GM12878 (cell line): ENCODE data around the gene PHRF1. TPM values are rescaled to one million over a fixed set of nuclear protein-coding genes. Genes with fewer than 3 reads are reported as not detected.

ENCODE experiments used
- E2F8 ChIP-seq: fragments of 450-650 bp; IDR thresholded peaks from 2 replicates; pipeline ENCODE4 v1.6.1; 2018; ENCODE audit warnings: mild to moderate bottlenecking, low read depth, moderate library complexity; ENCODE audit not compliant: partially characterized antibody
- ELK1 ChIP-seq: IDR thresholded peaks from 2 replicates; pipeline ENCODE4 v1.6.1; 2012; ENCODE audit warnings: low read depth, low read length, improper control_type of control experiment
- IRF4 ChIP-seq: IDR thresholded peaks from 2 replicates; pipeline ENCODE4 v1.6.1; 2011; ENCODE audit warnings: low read depth, low read length
- MLLT1 ChIP-seq: fragments of 450-650 bp; IDR thresholded peaks from 2 replicates; pipeline ENCODE4 v1.6.1; 2016; ENCODE audit warnings: mild to moderate bottlenecking
- MYB ChIP-seq: fragments of 150-350 bp; IDR thresholded peaks from 2 replicates; pipeline ENCODE4 v1.6.1; 2014; ENCODE audit warnings: mild to moderate bottlenecking, low read depth, low read length, borderline replicate concordance
- NFYA ChIP-seq: IDR thresholded peaks from 2 replicates; pipeline ENCODE4 v1.6.1; 2011; ENCODE audit warnings: low read depth, mild to moderate bottlenecking, low read length, improper control_type of control experiment, borderline replicate concordance
- NKRF ChIP-seq: fragments of 450-650 bp; conservative IDR thresholded peaks from 2 replicates; pipeline ENCODE4 v1.6.1; 2017; ENCODE audit warnings: mild to moderate bottlenecking, moderate library complexity
- PML ChIP-seq: IDR thresholded peaks from 2 replicates; pipeline ENCODE4 v1.6.1; 2012; ENCODE audit warnings: low read length, inconsistent platforms
- USF1 ChIP-seq: IDR thresholded peaks from 2 replicates; pipeline ENCODE4 v1.6.1; 2011; ENCODE audit warnings: borderline replicate concordance, low read depth, mild to moderate bottlenecking, moderate library complexity, mixed read lengths, low read length; ENCODE audit not compliant: insufficient read depth; ENCODE audit errors: extremely low read length
- polyA plus RNA-seq, 11 experiments: library from polyadenylated mRNA; depleted of rRNA in 4 of 11; unstranded in 6 of 11; stranded (reverse) in 5 of 11; fragments of >200 nt; fragmentation: Nextera tagmentation in 4 of 11; fragmentation: Illumina TruSeq in 1 of 11; extraction: Ambion mirVana in 4 of 11; extraction: Trizol in 1 of 11; gene quantifications; 1 replicate in 1 of 11; 2 replicates in 10 of 11; pipeline versions ENCODE4 v1.2.1 to v1.2.3, GENCODE V29; 2011 to 2016; ENCODE audit warnings: inconsistent platforms in 2 of 11, missing spikeins in 2 of 11, low read depth in 1 of 11
- total RNA-seq, 4 experiments: library from RNA; depleted of rRNA in 3 of 4; stranded (reverse); fragments of >200 nt in 3 of 4; fragmentation: Illumina TruSeq in 1 of 4; extraction: Trizol in 1 of 4; gene quantifications; 2 replicates each; pipeline versions ENCODE4 v1.2.1 to v1.2.3, GENCODE V29; 2013 to 2021

The PHRF1 gene
- total and polyA plus RNA-seq, 10 of the 15 experiments (the other 5 are each of a cell fraction or from before 2014, with no cell fraction given), result 0.13 to 43.5 (median 15.1) TPM

- TF ChIP-seq ELK1, result no peak
- no peak for TF ChIP-seq E2F8
- TF ChIP-seq NFYA, result no peak
- TF ChIP-seq MLLT1, result peak; percentile 64
- no peak for TF ChIP-seq PML
- TF ChIP-seq MYB, result no peak
- TF ChIP-seq IRF4, result no peak
- no peak for TF ChIP-seq USF1
- TF ChIP-seq NKRF, result no peak
Observed at GRCh38 chr11:569158-569885, 6.9 kb upstream of the PHRF1 start (continued).
